ENCODE results near the gene GP1BB. TPM values are rescaled to one million over a fixed set of nuclear protein-coding genes. Genes with fewer than 3 reads are reported as not detected.
"Not testable (repeated sequence)": the region's sequence is repeated elsewhere in the genome, so short reads cannot be mapped to it uniquely, and the experiment has no call there.

GP1BB gene
- total RNA-seq, 1 experiment from 2014 or later = 4.9 TPM

- H3K27me3 ChIP-seq (replicated peaks) = peaks cover 4% of the 10 kb centered on the region; the same call in 1 of the 2 replicates
- no peaks in the 10 kb centered on the region for H3K9me3 ChIP-seq (replicated peaks)
- H3K4me3 ChIP-seq = no peak overlapping the region
- no peak for DNase-seq (ENCODE audit: low read depth in 1 of 2, low spot score in 2 of 2)
- H3K27ac ChIP-seq = no peak overlapping the region
- no peaks in the 10 kb centered on the region for H3K36me3 ChIP-seq
- peaks cover 22% of the 10 kb centered on the region for H3K4me1 ChIP-seq (replicated peaks)
Measured at GRCh38 chr22:19687561-19688300, 35.6 kb upstream of the GP1BB start.

- Histone ChIP-seq H3K4me3 (no peak overlapping the region), H3K4me1 (replicated peaks) (peaks cover 22% of the 10 kb centered on the region)
- no peak for DNase-seq (ENCODE audit: low read depth in 1 of 2, low spot score in 2 of 2)
Measured at GRCh38 chr22:19688301-19689290, 34.7 kb upstream of the GP1BB start.

GRCh38 chr22:19689408-19689807 lies 33.9 kb upstream of the GP1BB start:
- H3K27me3 ChIP-seq (replicated peaks) = no peaks in the 10 kb centered on the region
- no peaks in the 10 kb centered on the region for H3K36me3 ChIP-seq
- peak in 1 of 2 experiments; percentile 33 for DNase-seq (ENCODE audit: low read depth in 1 of 2, low spot score in 2 of 2)
- H3K4me1 ChIP-seq (replicated peaks) = peaks cover 22% of the 10 kb centered on the region
- no peak overlapping the region for H3K4me3 ChIP-seq
- H3K27ac ChIP-seq = no peak overlapping the region
- H3K9me3 ChIP-seq (replicated peaks) = no peaks in the 10 kb centered on the region

More at GRCh38 chr22:19688301-19689290, 34.7 kb upstream of the GP1BB start:
- Histone ChIP-seq H3K9me3 (replicated peaks) (no peaks in the 10 kb centered on the region), H3K36me3 (no peaks in the 10 kb centered on the region), H3K27me3 (replicated peaks) (peaks cover 2% of the 10 kb centered on the region; the same call in 1 of the 2 replicates), H3K27ac (no peak overlapping the region)

- Histone ChIP-seq H3K9me3 (replicated peaks) (no peaks in the 10 kb centered on the region), H3K4me1 (replicated peaks) (peaks cover 22% of the 10 kb centered on the region), H3K4me3 (peak overlapping the region; percentile 2; the same call in 1 of the 2 replicates), H3K36me3 (no peaks in the 10 kb centered on the region), H3K27ac (peak overlapping the region; percentile 82), H3K27me3 (replicated peaks) (no peaks in the 10 kb centered on the region)
- DNase-seq (ENCODE audit: low read depth in 1 of 2, low spot score in 2 of 2) = no peak
Measured at GRCh38 chr22:19691007-19691720, 32.2 kb upstream of the GP1BB start.

GRCh38 chr22:19691721-19692341 lies 31.5 kb upstream of the GP1BB start:
- Histone ChIP-seq H3K27me3 (replicated peaks) (no peaks in the 10 kb centered on the region), H3K27ac (peak overlapping the region; percentile 82), H3K4me3 (peak overlapping the region; percentile 2; the same call in 1 of the 2 replicates), H3K9me3 (replicated peaks) (no peaks in the 10 kb centered on the region), H3K4me1 (replicated peaks) (peaks cover 22% of the 10 kb centered on the region), H3K36me3 (no peaks in the 10 kb centered on the region)
- DNase-seq (ENCODE audit: low read depth in 1 of 2, low spot score in 2 of 2) = peak; percentile 82 to 83

- no peak overlapping the region for H3K4me3 ChIP-seq
Measured at GRCh38 chr22:19693581-19693980, 29.8 kb upstream of the GP1BB start.

GRCh38 chr22:19693981-19694670 lies 29.2 kb upstream of the GP1BB start:
- Histone ChIP-seq H3K9me3 (replicated peaks) (no peaks in the 10 kb centered on the region), H3K27me3 (replicated peaks) (no peaks in the 10 kb centered on the region), H3K4me1 (replicated peaks) (peaks cover 22% of the 10 kb centered on the region), H3K27ac (no peak overlapping the region), H3K4me3 (no peak overlapping the region), H3K36me3 (no peaks in the 10 kb centered on the region)
- DNase-seq (ENCODE audit: low read depth in 1 of 2, low spot score in 2 of 2) = no peak

More at GRCh38 chr22:19693581-19693980, 29.8 kb upstream of the GP1BB start:
- Histone ChIP-seq H3K27me3 (replicated peaks) (no peaks in the 10 kb centered on the region), H3K36me3 (no peaks in the 10 kb centered on the region), H3K9me3 (replicated peaks) (no peaks in the 10 kb centered on the region), H3K4me1 (replicated peaks) (peaks cover 22% of the 10 kb centered on the region), H3K27ac (no peak overlapping the region)
- DNase-seq (ENCODE audit: low read depth in 1 of 2, low spot score in 2 of 2) = no peak

- no peak overlapping the region for H3K27ac ChIP-seq
- no peak for DNase-seq (ENCODE audit: low read depth in 1 of 2, low spot score in 2 of 2)
Measured at GRCh38 chr22:19694696-19695095, 28.6 kb upstream of the GP1BB start.

GRCh38 chr22:19696504-19697276 lies 26.6 kb upstream of the GP1BB start:
- no peaks in the 10 kb centered on the region for H3K9me3 ChIP-seq (replicated peaks)
- H3K4me1 ChIP-seq (replicated peaks) = peaks cover 8% of the 10 kb centered on the region
- DNase-seq (ENCODE audit: low read depth in 1 of 2, low spot score in 2 of 2) = no peak
- H3K4me3 ChIP-seq = no peak overlapping the region
- H3K36me3 ChIP-seq = no peaks in the 10 kb centered on the region
- H3K27ac ChIP-seq = no peak overlapping the region
- H3K27me3 ChIP-seq (replicated peaks) = no peaks in the 10 kb centered on the region

More at GRCh38 chr22:19694696-19695095, 28.6 kb upstream of the GP1BB start:
- no peaks in the 10 kb centered on the region for H3K9me3 ChIP-seq (replicated peaks)
- H3K4me1 ChIP-seq (replicated peaks) = peaks cover 22% of the 10 kb centered on the region
- no peak overlapping the region for H3K4me3 ChIP-seq
- H3K36me3 ChIP-seq = no peaks in the 10 kb centered on the region
- no peaks in the 10 kb centered on the region for H3K27me3 ChIP-seq (replicated peaks)

- H3K36me3 ChIP-seq; H3K4me3 ChIP-seq; H3K4me1 ChIP-seq (replicated peaks); H3K27me3 ChIP-seq (replicated peaks); H3K27ac ChIP-seq; H3K9me3 ChIP-seq (replicated peaks); DNase-seq (ENCODE audit: low read depth in 1 of 2, low spot score in 2 of 2): not testable (repeated sequence)
Measured at GRCh38 chr22:19697871-19698270, 25.5 kb upstream of the GP1BB start.

- Histone ChIP-seq H3K27me3 (replicated peaks) (no peaks in the 10 kb centered on the region), H3K4me1 (replicated peaks) (no peaks in the 10 kb centered on the region), H3K9me3 (replicated peaks) (no peaks in the 10 kb centered on the region), H3K36me3 (no peaks in the 10 kb centered on the region), H3K4me3 (no peak overlapping the region), H3K27ac (no peak overlapping the region)
- no peak for DNase-seq (ENCODE audit: low read depth in 1 of 2, low spot score in 2 of 2)
Measured at GRCh38 chr22:19700790-19701419, 22.4 kb upstream of the GP1BB start.
